NCI-H345 treated with DMSO at 0.1 percent for 48 hours (cell line): ENCODE measurements around the gene PTGDS.
A peak's percentile ranks its signal among the peaks of the same experiment; 100 is the strongest.

Experiments used
- DNase-seq: peaks from one replicate; lab custom pipeline; 2025; ENCODE audit not compliant: unreplicated experiment; lab: John Stamatoyannopoulos, UW

The PTGDS gene

GRCh38 chr9:136945333-136946227, 31.7 kb upstream of the PTGDS start:
- no peak for DNase-seq

GRCh38 chr9:136946228-136947027, 30.9 kb upstream of the PTGDS start:
- no peak for DNase-seq

- DNase-seq, result no peak
Measured at GRCh38 chr9:136947028-136947891, 30.0 kb upstream of the PTGDS start.

GRCh38 chr9:136947955-136948510, 29.3 kb upstream of the PTGDS start:
- DNase-seq, result no peak

GRCh38 chr9:136949239-136949816, 28.0 kb upstream of the PTGDS start:
- no peak for DNase-seq

- peak; percentile 84 for DNase-seq
Measured at GRCh38 chr9:136949817-136950655, 27.3 kb upstream of the PTGDS start.

GRCh38 chr9:136950656-136951276, 26.5 kb upstream of the PTGDS start:
- no peak for DNase-seq

- DNase-seq, result no peak
Measured at GRCh38 chr9:136951541-136952320, 25.6 kb upstream of the PTGDS start, which contains the start of gene LCN12. TSS of gene LCN12 (plus strand) at chr9:136952273. CDS start at chr9:136952328, 55 bp downstream.

GRCh38 chr9:136952321-136952850, 24.9 kb upstream of the PTGDS start:
- no peak for DNase-seq

GRCh38 chr9:136952876-136953770, 24.2 kb upstream of the PTGDS start:
- DNase-seq, result no peak

GRCh38 chr9:136953771-136954269, 23.5 kb upstream of the PTGDS start:
- no peak for DNase-seq

- no peak for DNase-seq
Measured at GRCh38 chr9:136954270-136955083, 22.8 kb upstream of the PTGDS start.

- no peak for DNase-seq
Measured at GRCh38 chr9:136955202-136955942, 21.9 kb upstream of the PTGDS start.

- no peak for DNase-seq
Measured at GRCh38 chr9:136955943-136956335, 21.4 kb upstream of the PTGDS start.

GRCh38 chr9:136956604-136957003, 20.7 kb upstream of the PTGDS start:
- DNase-seq, result no peak
